Measurements from ENCODE around the gene GNA15. TPM values are rescaled to one million over a fixed set of nuclear protein-coding genes. Genes with fewer than 3 reads are reported as not detected.

Gene GNA15
- total RNA-seq, 6 experiments from 2014 or later: 0.31 to 3.9 (median 0.83) TPM

- Histone ChIP-seq H3K4me1 (no peaks in the 10 kb centered on the region), H3K36me3 (no peaks in the 10 kb centered on the region), H3K27ac (no peak overlapping the region), H3K9me3 (no peaks in the 10 kb centered on the region), H3K27me3 (no peaks in the 10 kb centered on the region), H3K4me3 (no peak overlapping the region)
- peak in 1 of 3 donors; percentile 62 for DNase-seq
- TF ChIP-seq POLR2A (IDR thresholded peaks at IDR 0.05) (no peak), CTCF (IDR thresholded peaks at IDR 0.05) (no peak)
- ATAC-seq: peak; percentile 65 to 87 (median 72)
- intact Hi-C loops (cut with DNase I): no loop called here
- WGBS (ENCODE audit: insufficient coverage, low coverage, low lambda C conversion rate, missing lambda C conversion rate): 28% methylated on average over 13 of the region's 21 CpGs
These were observed 19.3 kb downstream of the GNA15 start for GRCh38 chr19:3154957-3155736.

- Histone ChIP-seq H3K9me3 (no peaks in the 10 kb centered on the region), H3K4me3 (no peak overlapping the region), H3K27ac (no peak overlapping the region), H3K27me3 (no peaks in the 10 kb centered on the region), H3K36me3 (no peaks in the 10 kb centered on the region), H3K4me1 (no peaks in the 10 kb centered on the region)
- no peak for ATAC-seq
- WGBS (ENCODE audit: insufficient coverage, low coverage, low lambda C conversion rate, missing lambda C conversion rate): 75% methylated on average over 13 of the region's 23 CpGs
- TF ChIP-seq CTCF (IDR thresholded peaks at IDR 0.05) (no peak), POLR2A (IDR thresholded peaks at IDR 0.05) (no peak)
- no peak for DNase-seq
- intact Hi-C loops (cut with DNase I): no loop called here
These were observed 21.4 kb downstream of the GNA15 start for GRCh38 chr19:3157096-3157845.

GRCh38 chr19:3159565-3159964 lies 23.7 kb downstream of the GNA15 start:
- ATAC-seq: no peak
- DNase-seq: no peak
- Histone ChIP-seq H3K9me3 (no peaks in the 10 kb centered on the region), H3K27me3 (no peaks in the 10 kb centered on the region), H3K4me3 (no peak overlapping the region), H3K27ac (no peak overlapping the region), H3K4me1 (no peaks in the 10 kb centered on the region), H3K36me3 (no peaks in the 10 kb centered on the region)
- TF ChIP-seq CTCF (IDR thresholded peaks at IDR 0.05) (no peak), POLR2A (IDR thresholded peaks at IDR 0.05) (no peak)
- 58% methylated on average over 5 of the region's 8 CpGs for WGBS (ENCODE audit: insufficient coverage, low coverage, low lambda C conversion rate, missing lambda C conversion rate)
- intact Hi-C loops (cut with DNase I): no loop called here

GRCh38 chr19:3160219-3160618 lies 24.4 kb downstream of the GNA15 start:
- DNase-seq: no peak
- no peaks in the 10 kb centered on the region for H3K27me3 ChIP-seq
- no peaks in the 10 kb centered on the region for H3K4me1 ChIP-seq
- TF ChIP-seq CTCF (IDR thresholded peaks at IDR 0.05): no peak
- TF ChIP-seq POLR2A (IDR thresholded peaks at IDR 0.05): no peak
- intact Hi-C loops (cut with DNase I): loop anchor here in 1 of 2 donors (10.0 kb wide), 1 partner anchor 205 kb away; no protein-coding TSS in a partner anchor
- no peaks in the 10 kb centered on the region for H3K36me3 ChIP-seq
- H3K9me3 ChIP-seq: no peaks in the 10 kb centered on the region
- 59% methylated on average over 3 of the region's 3 CpGs for WGBS (ENCODE audit: insufficient coverage, low coverage, low lambda C conversion rate, missing lambda C conversion rate)
- no peak overlapping the region for H3K4me3 ChIP-seq
- ATAC-seq: no peak
- H3K27ac ChIP-seq: no peak overlapping the region
